IMR-90 (cell line): ENCODE data around the gene ZNG1B. TPM values are rescaled to one million over a fixed set of nuclear protein-coding genes. Genes with fewer than 3 reads are reported as not detected.

Source experiments
- ATAC-seq: fragments of 200-7000 bp; cut with Tn5 transposase; 2 replicates; pipeline ENCODE4 v1.9.1; 2020; ENCODE audit warnings: low read depth, mild to moderate bottlenecking, moderate library complexity
- BruUV-seq: library from RNA; stranded (reverse); fragments of 400-500 nt; replicated peaks from 2 replicates; lab custom pipeline; 2021; lab: Mats Ljungman, UMichigan
- CTCF ChIA-PET: fragments of 300-600 bp; formaldehyde crosslinking; extraction: SDS; loops from one replicate; lab custom pipeline; 2021; ENCODE audit warnings: antibody characterized with exemption; lab: Yijun Ruan, JAX
- POLR2A ChIA-PET: fragments of 300-600 bp; sonication (Branson Sonifier 250); formaldehyde crosslinking; loops from one replicate; lab custom pipeline; 2022; ENCODE audit warnings: antibody characterized with exemption; ENCODE audit not compliant: unreplicated experiment; lab: Charles Lee
- DNase-seq: peaks from one replicate; pipeline ENCODE4 v3.0.0; 2013
- H2AFZ ChIP-seq: replicated peaks from 2 replicates; pipeline ENCODE3; 2013; ENCODE audit warnings: low read length, mild to moderate bottlenecking; ENCODE audit not compliant: poor library complexity
- H2AK5ac ChIP-seq: 2 replicates; pipeline ENCODE4 v1.6.1; 2013; ENCODE audit warnings: low read depth, low read length, inconsistent platforms
- H2AK9ac ChIP-seq: replicated peaks from 2 replicates; pipeline ENCODE3; 2013; ENCODE audit warnings: mild to moderate bottlenecking, low read depth, low read length, moderate library complexity; ENCODE audit not compliant: poor library complexity
- H2BK120ac ChIP-seq: 2 replicates; pipeline ENCODE4 v1.6.1; 2013; ENCODE audit warnings: low read depth, low read length, inconsistent platforms
- H2BK15ac ChIP-seq: 3 replicates; pipeline ENCODE4 v1.6.1; 2013; ENCODE audit warnings: low read depth, low read length, inconsistent platforms
- H2BK20ac ChIP-seq: 2 replicates; pipeline ENCODE4 v1.6.1; 2013; ENCODE audit warnings: low read depth, mild to moderate bottlenecking, inconsistent platforms, low read length, moderate library complexity
- H2BK5ac ChIP-seq: 2 replicates; pipeline ENCODE4 v1.6.1; 2013; ENCODE audit warnings: mild to moderate bottlenecking, low read depth, low read length, inconsistent platforms; ENCODE audit not compliant: poor library complexity, severe bottlenecking
- H3K14ac ChIP-seq: replicated peaks from 2 replicates; pipeline ENCODE4 v1.6.1; 2013; ENCODE audit warnings: low read depth, low read length, inconsistent platforms
- H3K18ac ChIP-seq: 2 replicates; pipeline ENCODE4 v1.6.1; 2013; ENCODE audit warnings: low read depth, low read length, control low read depth
- H3K23ac ChIP-seq: 2 replicates; pipeline ENCODE4 v1.6.1; 2013; ENCODE audit warnings: low read depth, low read length, inconsistent platforms
- H3K27ac ChIP-seq: 2 replicates; pipeline ENCODE4 v1.5.1; 2013; ENCODE audit warnings: mild to moderate bottlenecking, control low read depth, low read length; ENCODE audit not compliant: insufficient read depth
- H3K27me3 ChIP-seq: 2 replicates; pipeline ENCODE4 v1.6.1; 2013; ENCODE audit warnings: low read length; ENCODE audit not compliant: control insufficient read depth, insufficient read depth
- H3K36me3 ChIP-seq: 2 replicates; pipeline ENCODE4 v1.6.1; 2013; ENCODE audit warnings: low read length, mixed read lengths; ENCODE audit not compliant: control insufficient read depth, insufficient read depth
- H3K4ac ChIP-seq: 2 replicates; pipeline ENCODE4 v1.6.1; 2013; ENCODE audit warnings: low read depth, low read length, inconsistent platforms
- H3K4me1 ChIP-seq: 2 replicates; pipeline ENCODE4 v1.6.1; 2013; ENCODE audit warnings: low read length, mixed read lengths; ENCODE audit not compliant: control insufficient read depth, insufficient read depth
- H3K4me2 ChIP-seq: 2 replicates; pipeline ENCODE4 v1.6.1; 2013; ENCODE audit warnings: low read depth, mild to moderate bottlenecking, control low read depth, low read length, moderate library complexity
- H3K4me3 ChIP-seq: 2 replicates; pipeline ENCODE4 v1.5.1; 2013; ENCODE audit warnings: low read depth, mild to moderate bottlenecking, control low read depth, low read length, moderate library complexity; ENCODE audit not compliant: insufficient read depth
- H3K56ac ChIP-seq: 2 replicates; pipeline ENCODE4 v1.6.1; 2013; ENCODE audit warnings: low read length, inconsistent platforms; ENCODE audit not compliant: insufficient read depth; ENCODE audit errors: extremely low read depth
- H3K79me1 ChIP-seq, 2 experiments: 2 replicates each; pipeline ENCODE4 v1.6.1; 2013; ENCODE audit warnings: low read length in 2 of 2, inconsistent platforms in 1 of 2, low read depth in 1 of 2
- H3K9ac ChIP-seq: 2 replicates; pipeline ENCODE4 v1.6.1; 2013; ENCODE audit warnings: low read depth, low read length, control low read depth
- H3K9me1 ChIP-seq: 2 replicates; pipeline ENCODE4 v1.6.1; 2013; ENCODE audit warnings: low read length, inconsistent platforms; ENCODE audit not compliant: insufficient read depth
- H3K9me3 ChIP-seq: 2 replicates; pipeline ENCODE4 v1.6.1; 2013; ENCODE audit warnings: low read length; ENCODE audit not compliant: control insufficient read depth, insufficient read depth
- H4K20me1 ChIP-seq: 2 replicates; pipeline ENCODE4 v1.6.1; 2013; ENCODE audit warnings: low read length, inconsistent platforms; ENCODE audit not compliant: insufficient read depth
- H4K5ac ChIP-seq: 2 replicates; pipeline ENCODE4 v1.6.1; 2013; ENCODE audit warnings: mild to moderate bottlenecking, low read depth, low read length, control low read depth
- H4K8ac ChIP-seq, 2 experiments: 2 replicates each; pipeline ENCODE4 v1.6.1; 2013; ENCODE audit warnings: low read depth in 2 of 2, low read length in 2 of 2, control low read depth in 1 of 2, inconsistent platforms in 1 of 2
- H4K91ac ChIP-seq: 2 replicates; pipeline ENCODE4 v1.6.1; 2013; ENCODE audit warnings: low read depth, low read length, inconsistent platforms; ENCODE audit not compliant: insufficient read depth
- CEBPB ChIP-seq: IDR thresholded peaks from 2 replicates; pipeline ENCODE4 v1.6.1; 2012; ENCODE audit warnings: low read depth, low read length, improper control_type of control experiment
- CTCF ChIP-seq: conservative IDR thresholded peaks from 2 replicates; pipeline ENCODE4 v1.5.1; 2012; ENCODE audit warnings: mild to moderate bottlenecking, low read depth, low read length, improper control_type of control experiment
- MXI1 ChIP-seq: IDR thresholded peaks from 2 replicates; pipeline ENCODE4 v1.6.1; 2012; ENCODE audit warnings: low read depth, mild to moderate bottlenecking, low read length, moderate library complexity, borderline replicate concordance
- RAD21 ChIP-seq: IDR thresholded peaks from 2 replicates; pipeline ENCODE4 v1.6.1; 2012; ENCODE audit warnings: low read length, improper control_type of control experiment
- SMC3 ChIP-seq: fragments of 150-350 bp; IDR thresholded peaks from 2 replicates; pipeline ENCODE4 v1.6.1; 2016; ENCODE audit warnings: low read depth, mild to moderate bottlenecking, antibody characterized with exemption, low read length, moderate library complexity
- USF2 ChIP-seq: fragments of 150-350 bp; IDR thresholded peaks from 2 replicates; pipeline ENCODE4 v1.6.1; 2017; ENCODE audit warnings: mild to moderate bottlenecking, antibody characterized with exemption, low read length, low read depth
- WGBS, 2 experiments: methylation state at CpG; one replicate each; pipeline versions ENCODE4 v1.1.5 to v1.1.7; 2013; ENCODE audit warnings: missing lambda C conversion rate in 2 of 2; ENCODE audit not compliant: insufficient read length in 1 of 2; ENCODE audit errors: extremely low coverage in 2 of 2; 5-methylcytosine and 5-hydroxymethylcytosine counted together
- dilution Hi-C: fragments of 300-500 bp; cut with HindIII; formaldehyde crosslinking; loops from one replicate; pipeline ENCODE4 v1.14.3; 2018; ENCODE audit warnings: low sequenced_read_pairs; ENCODE audit not compliant: unreplicated experiment
- in situ Hi-C: fragments of 300-500 bp; cut with MboI; formaldehyde crosslinking; loops from 3 replicates; pipeline ENCODE4 v1.14.3; 2019; ENCODE audit warnings: low sequenced_read_pairs, inconsistent platforms, mixed read lengths
- intact Hi-C: fragments of 100-400 bp; cut with micrococcal nuclease; formaldehyde crosslinking; loops from 2 replicates; pipeline ENCODE4 v1.10.0; 2022
- polyA plus RNA-seq, 3 experiments: library from polyadenylated mRNA; depleted of rRNA; stranded (reverse); fragments of >200 nt; gene quantifications; 2 replicates each; pipeline ENCODE4 v1.2.3, GENCODE V29; 2012; ENCODE audit warnings: low replicate concordance in 1 of 3
- total RNA-seq: library from RNA; depleted of rRNA; stranded (reverse); fragments of >200 nt; gene quantifications from 2 replicates; pipeline ENCODE4 v1.2.3, GENCODE V29; 2012

The ZNG1B gene
- total and polyA plus RNA-seq, 2 of the 4 experiments (the other 2 are of a cell fraction): 7.0 to 11.2 TPM

GRCh38 chr2:113391073-113391472, 46.4 kb upstream of the ZNG1B start (continued):
- TF ChIP-seq CTCF (no peak), RAD21 (no peak), SMC3 (no peak), USF2 (no peak)

GRCh38 chr2:113406114-113406513, 31.4 kb upstream of the ZNG1B start:
- no CpG with 5 or more reads among the region's 5 CpGs for WGBS, 2 experiments
- DNase-seq (no peak), ATAC-seq (no peak)
- POLR2A ChIA-PET: no interaction called here
- TF ChIP-seq CEBPB (no peak), MXI1 (no peak)
- no peak overlapping the region for H3K18ac ChIP-seq
- in situ Hi-C loops (no loop called here), intact Hi-C loops (no loop called here), dilution Hi-C loops (no loop called here)
- no peak overlapping the region for H2BK20ac ChIP-seq
- H3K79me1 ChIP-seq: no peaks in the 10 kb centered on the region
- H2AFZ ChIP-seq: no peak overlapping the region
- H2BK5ac ChIP-seq: no peak overlapping the region
- no peak overlapping the region for H3K23ac ChIP-seq
- H3K9me1 ChIP-seq: no peaks in the 10 kb centered on the region
- CTCF ChIA-PET: no interaction called here
- no peak overlapping the region for H4K5ac ChIP-seq
- no peaks in the 10 kb centered on the region for H3K9me3 ChIP-seq
- no peak overlapping the region for H3K4me2 ChIP-seq
- no peak overlapping the region for H3K14ac ChIP-seq
- no peaks in the 10 kb centered on the region for H3K36me3 ChIP-seq
- H3K4ac ChIP-seq: no peak overlapping the region
- no peak overlapping the region for H2BK15ac ChIP-seq
- no peaks in the 10 kb centered on the region for H3K4me1 ChIP-seq
- H3K56ac ChIP-seq: no peak overlapping the region
- no peak overlapping the region for H4K8ac ChIP-seq
- H4K20me1 ChIP-seq: no peaks in the 10 kb centered on the region
- peaks cover 27% of the 10 kb centered on the region for H3K27me3 ChIP-seq
- H3K4me3 ChIP-seq: no peak overlapping the region
- H2AK5ac ChIP-seq: no peak overlapping the region
- H3K27ac ChIP-seq: no peak overlapping the region
- BruUV-seq: no TSS peak
- no peak overlapping the region for H2BK120ac ChIP-seq
- H3K9ac ChIP-seq: no peak overlapping the region
- H4K91ac ChIP-seq: no peak overlapping the region
- no peak overlapping the region for H2AK9ac ChIP-seq
